Fibroblast of lung (primary cell): ENCODE results near the gene PRKAG2. TPM values are rescaled to one million over a fixed set of nuclear protein-coding genes. Genes with fewer than 3 reads are reported as not detected.
A peak's percentile ranks its signal among the peaks of the same experiment; 100 is the strongest.

Experiments used
- DNase-seq, 2 donors: peaks; one replicate each; pipeline versions ENCODE4 v3.0.0 to v3.0.0-alpha.2; 2010; ENCODE audit warnings: low read depth in 2 of 2
- H2AFZ ChIP-seq: 2 replicates; pipeline ENCODE4 v1.5.1; 2012; ENCODE audit warnings: low read length, control low read depth, inconsistent platforms
- H3K27ac ChIP-seq: 2 replicates; pipeline ENCODE4 v1.5.1; 2011; ENCODE audit warnings: low read length, control low read depth; ENCODE audit not compliant: insufficient read depth
- H3K27me3 ChIP-seq: 2 replicates; pipeline ENCODE4 v1.5.1; 2011; ENCODE audit warnings: mild to moderate bottlenecking, low read length; ENCODE audit not compliant: control insufficient read depth, insufficient read depth
- H3K36me3 ChIP-seq: 2 replicates; pipeline ENCODE4 v1.5.1; 2011; ENCODE audit warnings: low read length; ENCODE audit not compliant: control insufficient read depth, insufficient read depth
- H3K4me1 ChIP-seq: 2 replicates; pipeline ENCODE4 v1.5.1; 2011; ENCODE audit warnings: low read length; ENCODE audit not compliant: control insufficient read depth, insufficient read depth; ENCODE audit errors: extremely low read depth
- H3K4me2 ChIP-seq: 2 replicates; pipeline ENCODE4 v1.5.1; 2011; ENCODE audit warnings: low read length, control low read depth; ENCODE audit not compliant: insufficient read depth; ENCODE audit errors: extremely low read depth
- H3K4me3 ChIP-seq, 4 experiments: fragments of 200-600 bp in 1 of 4; sonication (generic) in 1 of 4; replicated peaks in 1 of 4; 2 replicates each; pipeline ENCODE4 v1.5.1; 2011 to 2016; ENCODE audit warnings: low read length in 4 of 4, low read depth in 3 of 4, mild to moderate bottlenecking in 3 of 4, control low read depth in 2 of 4, inconsistent platforms in 1 of 4, mixed read lengths in 1 of 4; ENCODE audit not compliant: insufficient read depth in 1 of 4; ENCODE audit errors: control extremely low read depth in 1 of 4
- H3K79me2 ChIP-seq: 2 replicates; pipeline ENCODE4 v1.5.1; 2012; ENCODE audit warnings: mild to moderate bottlenecking, low read length, inconsistent platforms; ENCODE audit not compliant: control insufficient read depth, insufficient read depth
- H3K9ac ChIP-seq: 2 replicates; pipeline ENCODE4 v1.5.1; 2011; ENCODE audit warnings: mild to moderate bottlenecking, low read length, control low read depth; ENCODE audit not compliant: insufficient read depth
- H3K9me3 ChIP-seq: 2 replicates; pipeline ENCODE4 v1.5.1; 2012; ENCODE audit warnings: low read depth, low read length; ENCODE audit not compliant: control insufficient read depth, insufficient read depth
- H4K20me1 ChIP-seq: 2 replicates; pipeline ENCODE4 v1.5.1; 2011; ENCODE audit warnings: low read length; ENCODE audit not compliant: control insufficient read depth, insufficient read depth; ENCODE audit errors: extremely low read depth
- CTCF ChIP-seq, 2 donors: IDR thresholded peaks in 1 of 2; conservative IDR thresholded peaks in 1 of 2; 1 replicate in 1 of 2; 2 replicates in 1 of 2; pipeline ENCODE4 v1.5.1; 2011 to 2012; ENCODE audit warnings: low read length in 2 of 2, control low read depth in 1 of 2, inconsistent platforms in 1 of 2, low read depth in 1 of 2, mild to moderate bottlenecking in 1 of 2
- EZH2 ChIP-seq: IDR thresholded peaks from 2 replicates; pipeline ENCODE4 v1.5.1; 2012; ENCODE audit warnings: low read length, control low read depth, mild to moderate bottlenecking; ENCODE audit errors: missing control alignments
- polyA plus RNA-seq, 2 donors: library from polyadenylated mRNA; depleted of rRNA in 1 of 2; stranded (reverse) in 1 of 2; unstranded in 1 of 2; fragments of >200 nt; gene quantifications; 2 replicates each; pipeline ENCODE4 v1.2.1, GENCODE V29; 2011 to 2012; ENCODE audit warnings: missing spikeins in 1 of 2
- total RNA-seq: library from RNA; depleted of rRNA; stranded (reverse); fragments of >200 nt; gene quantifications from 2 replicates; pipeline ENCODE4 v1.2.1, GENCODE V29; 2014

Gene PRKAG2
- total and polyA plus RNA-seq, 2 donors (not counting 1 experiment from before 2014, with no cell fraction given) = 11.9 to 56.7 TPM

GRCh38 chr7:151807846-151808245 lies 69.1 kb downstream of the PRKAG2 start:
- Histone ChIP-seq H3K27me3 (no peaks in the 10 kb centered on the region), H3K36me3 (no peaks in the 10 kb centered on the region), H3K4me2 (no peak overlapping the region), H3K4me1 (no peaks in the 10 kb centered on the region), H3K79me2 (no peaks in the 10 kb centered on the region), H3K27ac (no peak overlapping the region), H2AFZ (no peak overlapping the region), H4K20me1 (no peaks in the 10 kb centered on the region), H3K9me3 (no peaks in the 10 kb centered on the region), H3K4me3 (no peak overlapping the region), H3K9ac (no peak overlapping the region)
- TF ChIP-seq EZH2 (no peak), CTCF (conservative IDR thresholded peaks at IDR 0.05 in 1 of 2, IDR thresholded peaks at IDR 0.05 in 1 of 2; ENCODE audit: low read depth in 1 of 2, low read length in 2 of 2) (no peak)
- no peak for DNase-seq

GRCh38 chr7:151806952-151807775 lies 69.8 kb downstream of the PRKAG2 start:
- H3K4me2 ChIP-seq = no peak overlapping the region
- no peaks in the 10 kb centered on the region for H3K27me3 ChIP-seq
- no peak for DNase-seq

GRCh38 chr7:151806204-151806603 lies 70.7 kb downstream of the PRKAG2 start:
- Histone ChIP-seq H3K9me3 (no peaks in the 10 kb centered on the region), H3K79me2 (no peaks in the 10 kb centered on the region), H3K36me3 (no peaks in the 10 kb centered on the region), H3K9ac (no peak overlapping the region), H3K4me2 (no peak overlapping the region), H3K4me1 (no peaks in the 10 kb centered on the region), H3K4me3 (no peak overlapping the region), H4K20me1 (no peaks in the 10 kb centered on the region), H2AFZ (no peak overlapping the region), H3K27me3 (no peaks in the 10 kb centered on the region), H3K27ac (no peak overlapping the region)
- peak in 1 of 2 donors; percentile 46 for DNase-seq
- no peak for TF ChIP-seq EZH2
- TF ChIP-seq CTCF (conservative IDR thresholded peaks at IDR 0.05 in 1 of 2, IDR thresholded peaks at IDR 0.05 in 1 of 2; ENCODE audit: low read depth in 1 of 2, low read length in 2 of 2) = no peak

More at GRCh38 chr7:151806952-151807775, 69.8 kb downstream of the PRKAG2 start:
- Histone ChIP-seq H3K9ac (no peak overlapping the region), H3K4me1 (no peaks in the 10 kb centered on the region), H3K79me2 (no peaks in the 10 kb centered on the region), H3K27ac (no peak overlapping the region), H3K4me3 (no peak overlapping the region), H3K36me3 (no peaks in the 10 kb centered on the region), H4K20me1 (no peaks in the 10 kb centered on the region), H2AFZ (no peak overlapping the region), H3K9me3 (no peaks in the 10 kb centered on the region)
- no peak for TF ChIP-seq CTCF (conservative IDR thresholded peaks at IDR 0.05 in 1 of 2, IDR thresholded peaks at IDR 0.05 in 1 of 2; ENCODE audit: low read depth in 1 of 2, low read length in 2 of 2)
- no peak for TF ChIP-seq EZH2
